Right hindlimb (tissue), 1 donor: Measurements from ENCODE around the gene PIP4K2A.

ENCODE experiments used
- DNase-seq: peaks from one replicate; pipeline ENCODE4 v3.0.0-alpha.2; 2018

The PIP4K2A gene

GRCh38 chr10:22634093-22634492 lies 80.3 kb downstream of the PIP4K2A start:
- DNase-seq = no peak

- DNase-seq = no peak
Measured at GRCh38 chr10:22633528-22633927, 80.8 kb downstream of the PIP4K2A start.

- DNase-seq = no peak
Measured at GRCh38 chr10:22633106-22633505, 81.3 kb downstream of the PIP4K2A start.

GRCh38 chr10:22631646-22632278 lies 82.6 kb downstream of the PIP4K2A start:
- no peak for DNase-seq

GRCh38 chr10:22631185-22631584 lies 83.2 kb downstream of the PIP4K2A start:
- DNase-seq = no peak

GRCh38 chr10:22630234-22631174 lies 83.9 kb downstream of the PIP4K2A start:
- no peak for DNase-seq

- no peak for DNase-seq
Measured at GRCh38 chr10:22629852-22630233, 84.5 kb downstream of the PIP4K2A start.

GRCh38 chr10:22629126-22629525 lies 85.3 kb downstream of the PIP4K2A start:
- no peak for DNase-seq

- DNase-seq = no peak
Measured at GRCh38 chr10:22628309-22628708, 86.1 kb downstream of the PIP4K2A start.

- no peak for DNase-seq
Measured at GRCh38 chr10:22626784-22627183, 87.6 kb downstream of the PIP4K2A start.

- DNase-seq = no peak
Measured at GRCh38 chr10:22625516-22626290, 88.7 kb downstream of the PIP4K2A start.

GRCh38 chr10:22624287-22624738 lies 90.1 kb downstream of the PIP4K2A start:
- no peak for DNase-seq

GRCh38 chr10:22623633-22624253 lies 90.6 kb downstream of the PIP4K2A start:
- DNase-seq = no peak

- no peak for DNase-seq
Measured at GRCh38 chr10:22622242-22622806, 92.1 kb downstream of the PIP4K2A start.

GRCh38 chr10:22621726-22622125 lies 92.7 kb downstream of the PIP4K2A start:
- DNase-seq = no peak

- DNase-seq = no peak
Measured at GRCh38 chr10:22620929-22621328, 93.4 kb downstream of the PIP4K2A start.

GRCh38 chr10:22620140-22620857 lies 94.1 kb downstream of the PIP4K2A start:
- peak; percentile 67 for DNase-seq

GRCh38 chr10:22619101-22619500 lies 95.3 kb downstream of the PIP4K2A start:
- no peak for DNase-seq

GRCh38 chr10:22618078-22618785 lies 96.1 kb downstream of the PIP4K2A start:
- DNase-seq = no peak

- DNase-seq = no peak
Measured at GRCh38 chr10:22617516-22617915, 96.9 kb downstream of the PIP4K2A start.

- DNase-seq = no peak
Measured at GRCh38 chr10:22617051-22617450, 97.3 kb downstream of the PIP4K2A start.
